Measurements from ENCODE around the gene SMKR1.
"Not testable (repeated sequence)": the region's sequence is repeated elsewhere in the genome, so short reads cannot be mapped to it uniquely, and the experiment has no call there.

Gene SMKR1

GRCh38 chr7:129529643-129530042 lies 27.3 kb downstream of the SMKR1 start:
- DNase-seq (ENCODE audit: low read depth), result no peak

DNA sequence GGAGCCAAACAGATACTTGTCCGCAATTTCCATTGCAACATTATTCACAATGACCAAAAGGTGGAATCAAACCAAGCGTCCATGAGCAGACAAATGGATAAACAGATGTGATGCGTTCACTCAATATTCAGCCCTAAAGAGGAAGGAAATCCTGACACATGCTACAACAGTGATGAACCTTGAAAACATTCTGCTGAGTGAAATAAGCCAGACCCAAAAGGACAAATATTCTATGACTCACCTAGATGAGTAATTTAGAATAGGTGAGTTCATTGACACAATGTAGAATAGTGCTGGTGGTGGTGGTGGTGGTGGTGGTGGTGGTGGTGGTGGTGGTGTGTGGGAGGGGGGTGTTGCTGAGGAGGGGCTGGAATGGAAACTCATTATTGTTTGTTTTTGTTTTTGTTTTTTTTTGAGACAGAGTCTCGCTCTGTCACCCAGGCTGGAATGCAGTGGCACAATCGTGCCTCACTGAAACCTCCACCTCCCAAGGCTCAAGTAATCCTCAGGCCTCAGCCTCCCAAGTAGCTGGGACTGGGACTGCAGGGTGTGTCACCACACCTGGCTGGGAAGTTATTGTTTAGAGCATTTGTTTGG lies 28.6 kb downstream of the SMKR1 start:
- peak; percentile 62 for DNase-seq (ENCODE audit: low read depth)

DNA sequence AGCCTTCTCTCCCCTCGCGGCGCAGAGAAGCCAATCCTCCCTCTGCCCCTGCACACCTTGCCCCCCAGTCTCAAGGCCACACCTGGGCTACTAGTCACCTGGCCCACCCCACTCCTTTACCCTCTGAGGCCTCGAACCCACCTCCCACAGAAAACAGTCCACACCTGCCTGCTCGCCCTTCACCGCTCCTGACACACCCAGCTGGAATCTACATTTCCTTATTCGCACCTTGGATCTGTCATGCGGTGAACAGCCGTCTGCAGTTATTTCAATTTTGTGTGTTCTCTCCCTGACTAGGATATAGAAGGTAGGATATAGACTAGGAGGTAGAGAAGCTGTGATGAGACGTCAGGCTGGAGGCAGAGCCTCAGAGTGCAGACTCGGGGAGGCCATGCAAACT lies 29.4 kb downstream of the SMKR1 start:
- DNase-seq (ENCODE audit: low read depth), result no peak

GRCh38 chr7:129532375-129532774 lies 30.0 kb downstream of the SMKR1 start:
- no peak for DNase-seq (ENCODE audit: low read depth)

- not testable (repeated sequence) for DNase-seq (ENCODE audit: low read depth)
Observed at GRCh38 chr7:129534558-129535274, 32.4 kb downstream of the SMKR1 start.

DNA sequence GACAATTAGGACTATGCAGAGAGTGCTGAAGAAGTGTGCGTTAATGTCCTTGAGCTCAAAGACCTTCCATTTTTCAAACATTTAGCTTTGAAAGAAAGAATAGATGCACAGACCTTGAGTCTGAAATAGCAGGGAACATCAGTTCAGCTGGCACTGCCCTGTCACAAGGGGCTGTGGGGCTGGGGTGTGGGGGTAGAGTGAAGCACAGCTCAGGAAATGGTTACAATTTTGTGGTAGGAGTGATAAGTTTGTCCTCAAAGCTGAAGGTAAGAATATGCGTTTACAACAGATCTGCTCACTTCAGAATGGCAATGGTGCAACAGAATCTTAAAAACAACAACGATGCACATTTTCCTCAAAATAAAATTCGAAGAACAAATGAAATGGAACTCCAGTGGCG lies 33.6 kb downstream of the SMKR1 start:
- no peak for DNase-seq (ENCODE audit: low read depth)

DNA sequence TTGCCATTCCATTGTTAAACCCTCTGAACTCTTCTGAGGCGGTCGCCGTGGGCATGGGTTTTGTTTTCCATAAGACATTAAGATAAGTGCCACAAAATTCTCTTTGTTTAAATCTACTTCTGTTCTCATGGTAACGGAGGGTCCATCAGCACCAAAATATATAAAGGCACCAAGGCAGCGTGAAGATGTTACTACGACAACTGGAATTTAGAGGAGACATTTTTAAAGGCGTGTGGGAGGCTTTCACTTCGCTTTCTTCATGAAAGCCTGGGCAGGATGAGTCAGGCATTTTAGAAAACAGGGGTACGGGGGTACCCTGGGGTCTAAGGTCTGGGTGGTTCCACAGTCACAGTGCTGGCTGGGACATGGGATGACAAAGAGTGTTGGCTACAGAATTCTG lies 34.0 kb downstream of the SMKR1 start:
- no peak for DNase-seq (ENCODE audit: low read depth)

- DNase-seq (ENCODE audit: low read depth), result no peak
Observed at GRCh38 chr7:129538790-129539189, 36.5 kb downstream of the SMKR1 start.

- no peak for DNase-seq (ENCODE audit: low read depth)
Observed at GRCh38 chr7:129540340-129540739, 38.0 kb downstream of the SMKR1 start.

DNA sequence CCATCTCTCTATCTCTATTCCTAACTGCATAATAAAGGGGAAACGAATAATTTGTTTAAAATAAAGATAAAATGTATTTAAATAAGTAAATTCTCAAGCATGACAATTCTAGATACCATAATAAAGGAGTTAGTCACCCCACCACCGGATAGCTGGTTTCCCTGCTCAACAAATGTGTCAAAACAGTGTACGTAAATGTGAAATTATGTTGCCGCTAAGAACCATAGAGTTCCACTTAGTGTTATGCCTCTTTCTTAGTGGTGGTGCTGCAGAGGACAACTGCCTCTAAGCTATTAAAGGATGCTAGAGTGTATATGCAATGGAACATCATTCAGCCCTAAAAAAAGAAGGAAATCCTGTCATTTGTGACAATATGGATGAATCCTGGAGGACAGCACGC lies 42.4 kb downstream of the SMKR1 start:
- no peak for DNase-seq (ENCODE audit: low read depth)

DNA sequence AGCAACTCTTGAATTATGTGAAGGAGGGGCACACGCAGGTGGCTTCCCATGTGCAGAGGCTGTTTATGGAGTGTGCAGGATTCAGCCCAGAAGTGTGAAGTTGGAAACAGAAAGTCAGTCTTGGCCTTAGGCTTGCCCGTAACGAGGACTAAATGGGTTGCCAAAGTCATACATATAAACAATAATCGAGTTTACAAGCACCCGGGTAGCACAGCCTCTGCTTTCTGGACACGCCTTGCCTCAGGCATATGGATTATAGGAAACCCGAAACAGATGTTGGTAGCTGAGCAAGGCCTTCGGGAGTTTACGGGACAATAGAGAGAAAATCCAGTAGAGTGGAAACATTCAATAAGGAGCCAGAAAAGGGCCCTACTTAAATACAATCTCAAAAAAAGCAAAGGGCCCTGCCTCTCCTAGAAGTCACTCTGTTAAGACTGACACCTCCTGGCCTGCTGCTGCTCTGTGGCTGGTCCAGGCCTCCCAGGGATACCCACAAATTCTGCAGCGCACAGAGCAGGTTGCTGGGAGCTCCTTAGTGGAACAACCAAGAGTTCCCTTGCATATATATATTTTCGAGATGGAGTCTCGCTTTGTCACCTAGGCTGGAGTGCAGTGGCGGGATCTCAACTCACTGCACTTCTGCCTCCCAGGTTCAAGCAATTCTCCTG lies 48.5 kb downstream of the SMKR1 start:
- DNase-seq (ENCODE audit: low read depth), result peak; percentile 48

DNA sequence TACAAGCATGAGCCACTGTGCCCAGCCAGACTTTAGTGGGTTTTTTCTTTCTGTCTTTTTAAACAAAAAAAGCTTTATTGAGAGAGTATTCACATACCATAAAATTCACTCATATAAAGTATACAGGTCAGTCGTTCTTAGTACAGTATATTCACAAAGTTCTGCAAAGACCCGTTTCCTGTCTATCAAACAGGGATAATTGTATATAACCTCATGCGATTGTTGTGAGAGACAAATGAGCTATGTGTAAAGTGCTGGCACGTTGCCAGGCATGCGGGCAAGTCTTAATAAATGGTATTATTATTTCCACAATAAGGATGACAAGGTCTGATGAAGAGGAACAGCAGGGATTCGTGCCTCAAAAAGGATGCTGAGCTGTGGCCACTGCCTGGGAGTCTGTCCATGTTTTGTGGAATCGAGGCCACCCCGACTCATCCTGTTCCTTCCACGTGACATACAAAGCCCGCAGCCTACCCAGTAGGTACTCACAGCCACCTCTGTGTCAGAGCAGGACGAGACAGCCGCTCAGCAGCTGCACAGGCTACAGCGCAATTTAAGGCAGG lies 51.6 kb downstream of the SMKR1 start:
- peak; percentile 14 for DNase-seq (ENCODE audit: low read depth)

DNA sequence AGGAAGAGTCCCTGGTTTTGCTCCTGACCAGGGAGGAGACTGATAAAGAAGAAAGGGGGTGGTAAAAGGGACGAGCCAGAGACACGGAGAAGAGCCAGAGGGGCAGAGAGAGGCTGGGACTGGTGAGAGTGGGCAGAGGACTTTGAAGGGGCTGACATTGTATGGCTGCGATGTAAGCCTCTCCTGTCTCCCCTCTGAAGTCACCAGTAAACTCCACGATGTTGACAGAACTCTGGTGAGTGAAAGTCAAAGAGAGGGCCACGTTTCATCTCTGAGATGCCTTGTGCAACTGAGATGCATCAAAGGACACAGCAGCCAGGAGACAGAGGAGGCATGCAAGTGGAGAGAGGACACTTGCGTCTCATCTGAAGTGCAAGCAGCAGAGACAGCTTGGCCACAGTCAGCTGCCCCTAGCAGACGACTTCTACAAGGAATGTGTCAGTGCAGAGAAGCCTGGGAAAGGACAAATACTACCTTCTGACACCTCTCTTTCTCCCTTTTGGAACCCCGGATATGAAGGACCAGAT lies 54.3 kb downstream of the SMKR1 start:
- no peak for DNase-seq (ENCODE audit: low read depth)

DNA sequence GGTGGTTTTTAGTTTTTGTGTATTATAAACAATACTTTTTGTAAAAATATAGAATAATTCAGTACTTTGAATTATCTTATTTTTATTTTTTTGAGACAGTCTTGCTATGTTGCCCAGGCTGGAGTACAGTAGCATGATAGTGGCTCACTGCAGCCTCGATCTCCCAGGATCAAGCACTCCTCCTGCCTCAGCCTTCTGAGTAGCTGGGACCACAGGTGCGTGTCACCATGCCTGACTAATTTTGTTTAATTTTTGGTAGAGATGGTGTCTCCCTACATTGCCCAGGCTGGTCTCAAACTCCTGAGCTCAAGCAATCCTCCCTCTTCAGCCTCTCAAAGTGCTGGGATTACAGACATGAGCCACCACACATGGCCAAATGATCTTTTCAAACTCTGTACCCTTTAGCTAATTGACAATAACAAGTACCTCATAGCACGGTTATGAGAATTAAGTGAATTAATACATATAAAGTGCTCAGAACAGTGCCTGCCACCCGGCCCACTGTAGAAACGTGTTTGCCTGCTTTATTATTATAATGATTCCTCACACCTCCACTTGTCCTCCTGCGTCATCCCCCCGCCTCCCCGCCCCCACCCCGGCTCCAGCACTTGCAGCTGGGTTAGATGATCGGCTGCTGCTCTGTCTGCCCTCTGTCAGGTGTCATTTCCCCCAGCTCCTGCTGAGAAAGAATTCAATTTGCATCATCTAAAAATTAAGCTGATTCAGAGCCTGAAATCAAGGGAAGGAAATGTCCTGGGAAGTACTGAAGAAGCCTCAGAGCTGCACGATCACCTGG lies 55.6 kb downstream of the SMKR1 start:
- no peak for DNase-seq (ENCODE audit: low read depth)

- DNase-seq (ENCODE audit: low read depth), result no peak
Observed at GRCh38 chr7:129559564-129559963, 57.2 kb downstream of the SMKR1 start.

DNA sequence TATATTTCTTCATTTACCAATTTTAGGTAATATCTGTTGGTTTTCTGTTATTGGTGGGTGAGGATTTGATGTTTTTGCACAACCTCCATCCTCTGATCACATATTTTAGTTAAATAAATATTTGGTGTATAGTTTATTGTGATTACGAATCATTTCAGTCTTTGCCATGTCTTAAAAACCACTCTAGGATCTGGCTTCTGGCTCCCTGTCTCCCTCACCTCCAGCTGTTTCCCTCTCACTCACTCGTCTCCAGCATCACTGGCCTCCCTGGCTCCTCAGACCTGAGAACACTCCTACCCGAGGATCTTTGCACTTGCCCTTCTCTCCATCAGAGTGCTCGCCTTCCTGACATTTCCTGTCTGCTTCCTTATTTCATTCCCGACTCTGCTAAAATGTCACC lies 58.5 kb downstream of the SMKR1 start:
- DNase-seq (ENCODE audit: low read depth), result no peak

DNA sequence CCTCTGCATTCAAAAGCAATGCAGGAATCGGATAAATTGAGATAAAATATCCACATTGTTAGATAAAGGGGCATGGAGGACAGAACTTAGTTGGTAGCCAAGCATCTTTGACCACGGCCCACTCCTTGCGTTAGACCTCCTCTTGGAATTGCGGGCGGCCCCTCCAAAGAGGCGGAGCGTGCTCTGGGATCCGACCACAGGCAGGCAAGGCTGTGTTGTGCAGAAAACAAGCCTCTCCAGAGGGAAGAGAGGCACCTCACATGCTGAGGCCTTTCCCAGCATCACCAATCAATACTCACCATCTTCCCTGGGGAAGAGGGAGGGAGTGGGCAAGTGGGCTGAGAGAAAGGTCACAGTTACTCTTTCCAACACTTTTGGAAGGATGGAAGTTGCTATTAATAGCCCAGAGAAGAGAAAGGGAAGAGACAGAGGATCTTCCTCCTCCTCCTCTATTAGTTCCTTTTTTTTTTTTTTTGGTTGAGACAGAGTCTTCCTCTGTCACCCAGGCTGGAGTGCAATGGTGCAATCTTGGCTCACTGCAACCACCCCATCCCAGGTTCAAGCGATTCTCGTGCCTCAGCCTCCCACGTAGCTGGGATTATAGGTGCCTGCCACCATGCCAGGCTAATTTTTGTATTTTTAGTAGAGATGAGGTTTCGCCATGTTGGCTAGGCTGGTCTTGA lies 59.5 kb downstream of the SMKR1 start:
- DNase-seq (ENCODE audit: low read depth), result no peak

Measured in GM04504 (cell line).